CD4-positive, alpha-beta T cell (primary cell): ENCODE measurements around the gene SGSM2. TPM values are rescaled to one million over a fixed set of nuclear protein-coding genes. Genes with fewer than 3 reads are reported as not detected.

Experiments
- ATAC-seq: fragments of 200-7000 bp; cut with Tn5 transposase; one replicate; pipeline ENCODE4 v1.10.0; 2022; ENCODE audit warnings: mild to moderate bottlenecking; ENCODE audit not compliant: poor library complexity
- CTCF ChIA-PET: fragments of 350-600 bp; sonication (Branson Sonifier 250); formaldehyde crosslinking; loops from one replicate; lab custom pipeline; 2021; ENCODE audit warnings: antibody characterized with exemption, inconsistent platforms; lab: Charles Lee
- POLR2A ChIA-PET: fragments of 350-600 bp; sonication (Branson Sonifier 250); formaldehyde crosslinking; loops from one replicate; lab custom pipeline; 2021; ENCODE audit warnings: antibody characterized with exemption, inconsistent platforms; lab: Charles Lee
- DNase-seq, 14 experiments: peaks; one replicate each; pipeline ENCODE4 v3.0.0-alpha.2; 2013 to 2020; ENCODE audit warnings: mixed read lengths in 2 of 14
- H3K27ac ChIP-seq, 2 donors: one replicate each; pipeline versions ENCODE4 v1.5.1 to v1.7.0; 2013; ENCODE audit warnings: low read length in 2 of 2, low read depth in 1 of 2, mild to moderate bottlenecking in 1 of 2
- H3K27me3 ChIP-seq, 2 experiments: 1 replicate in 1 of 2; 2 replicates in 1 of 2; pipeline versions ENCODE4 v1.6.1 to v1.7.0; 2013; ENCODE audit warnings: low read length in 2 of 2, control low read depth in 1 of 2, mild to moderate bottlenecking in 1 of 2, moderate library complexity in 1 of 2; ENCODE audit not compliant: insufficient read depth in 2 of 2, control insufficient read depth in 1 of 2
- H3K36me3 ChIP-seq: one replicate; pipeline ENCODE4 v1.6.1; 2013; ENCODE audit warnings: low read length, control low read depth; ENCODE audit not compliant: insufficient read depth
- H3K4me1 ChIP-seq: one replicate; pipeline ENCODE4 v1.6.1; 2013; ENCODE audit warnings: low read length, control low read depth; ENCODE audit not compliant: insufficient read depth
- H3K4me3 ChIP-seq: one replicate; pipeline ENCODE4 v1.5.1; 2013; ENCODE audit warnings: mild to moderate bottlenecking, low read length, moderate library complexity
- H3K9me3 ChIP-seq, 2 experiments: 1 replicate in 1 of 2; 2 replicates in 1 of 2; pipeline versions ENCODE4 v1.6.1 to v1.7.0; 2013; ENCODE audit warnings: low read length in 2 of 2, mild to moderate bottlenecking in 2 of 2, control low read depth in 1 of 2, moderate library complexity in 1 of 2; ENCODE audit not compliant: control insufficient read depth in 1 of 2, insufficient read depth in 1 of 2
- H3K27ac Mint-ChIP-seq: one replicate; pipeline ENCODE4 v1.8.0; 2020; ENCODE audit warnings: mixed read lengths
- H3K27me3 Mint-ChIP-seq: one replicate; pipeline ENCODE4 v1.8.0; 2021; ENCODE audit warnings: mixed read lengths
- H3K36me3 Mint-ChIP-seq: one replicate; pipeline ENCODE4 v1.8.0; 2021; ENCODE audit warnings: low read depth, mixed read lengths
- H3K4me1 Mint-ChIP-seq: one replicate; pipeline ENCODE4 v1.8.0; 2021; ENCODE audit warnings: low read depth, mixed read lengths
- H3K4me3 Mint-ChIP-seq: one replicate; pipeline ENCODE4 v1.8.0; 2020; ENCODE audit warnings: mild to moderate bottlenecking, mixed read lengths
- H3K9me3 Mint-ChIP-seq: one replicate; pipeline ENCODE4 v1.8.0; 2020; ENCODE audit warnings: mixed read lengths
- CTCF ChIP-seq: fragments of 200-600 bp; IDR thresholded peaks from one replicate; pipeline ENCODE4 v1.8.0; 2022; ENCODE audit warnings: antibody characterized with exemption, mild to moderate bottlenecking
- intact Hi-C, 2 experiments: fragments of 100-400 bp; cut with DNase I in 1 of 2; cut with micrococcal nuclease in 1 of 2; formaldehyde crosslinking; loops; one replicate each; pipeline versions ENCODE4 v1.15.1 to v1.9.0; 2023 to 2025; cut with DNase I, micrococcal nuclease
- total RNA-seq, 174 experiments: library from RNA in 2 of 174; stranded (reverse) in 2 of 174; gene quantifications; one replicate each; pipeline ENCODE4 v1.2.3 and lab custom pipeline; 2021 to 2026

SGSM2 gene
- total RNA-seq, 2 experiments from 2014 or later, result 147 to 154 TPM

DNA sequence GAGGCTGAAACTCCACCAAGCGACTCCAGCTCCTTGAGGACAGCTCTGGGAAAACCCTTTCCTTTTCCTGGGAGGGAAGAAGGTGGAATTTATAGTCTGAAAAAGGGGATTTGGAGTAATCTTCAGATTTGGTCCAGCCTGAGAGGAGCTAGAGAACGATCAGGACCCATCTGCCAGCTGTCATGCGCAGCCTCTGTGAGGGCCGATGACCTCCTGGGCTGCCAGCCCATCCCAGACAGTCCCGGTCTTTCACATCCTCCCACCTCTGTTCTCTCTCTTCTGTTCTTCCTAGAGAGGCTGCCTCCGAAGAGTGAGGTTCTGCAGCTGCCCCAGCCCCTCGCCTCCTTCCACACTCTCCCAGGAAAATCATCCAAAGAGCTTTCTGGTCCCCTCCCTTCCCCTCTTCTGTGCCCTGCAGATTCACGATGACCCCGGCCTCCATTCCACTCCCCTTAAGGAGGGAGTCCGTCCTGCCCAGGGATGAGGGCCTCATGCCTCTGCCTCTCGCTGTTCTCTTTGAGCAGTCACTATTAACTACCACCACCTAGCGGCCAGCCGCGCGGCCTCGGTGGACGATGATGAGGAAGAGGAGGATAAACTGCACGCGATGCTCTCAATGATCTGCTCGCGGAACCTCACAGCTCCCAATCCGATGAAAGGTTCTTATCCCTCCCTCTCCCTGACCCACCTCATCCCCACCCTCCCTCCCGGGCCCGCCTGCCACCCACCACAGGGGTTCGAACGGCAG lies 29.6 kb downstream of the SGSM2 start:
- H3K27me3 Mint-ChIP-seq, result no peaks in the 10 kb centered on the region
- peaks cover 52% of the 10 kb centered on the region for H3K36me3 Mint-ChIP-seq
- DNase-seq, result no peak
- intact Hi-C loops, result no loop called here
- no peaks in the 10 kb centered on the region for H3K4me1 Mint-ChIP-seq
- TF ChIP-seq CTCF, result no peak
- Histone ChIP-seq H3K27ac (no peak overlapping the region), H3K36me3 (peaks cover 43% of the 10 kb centered on the region), H3K9me3 (no peaks in the 10 kb centered on the region), H3K4me3 (no peak overlapping the region), H3K27me3 (no peaks in the 10 kb centered on the region), H3K4me1 (no peaks in the 10 kb centered on the region)
- no peaks in the 10 kb centered on the region for H3K9me3 Mint-ChIP-seq
- ChIA-PET CTCF (interaction anchor here (1.1 kb wide), 1 partner anchor 13 kb away, joined by 3 read pairs; no protein-coding TSS in a partner anchor), POLR2A (no interaction called here)
- no peak overlapping the region for H3K4me3 Mint-ChIP-seq
- H3K27ac Mint-ChIP-seq, result no peak overlapping the region
- no peak for ATAC-seq

DNA sequence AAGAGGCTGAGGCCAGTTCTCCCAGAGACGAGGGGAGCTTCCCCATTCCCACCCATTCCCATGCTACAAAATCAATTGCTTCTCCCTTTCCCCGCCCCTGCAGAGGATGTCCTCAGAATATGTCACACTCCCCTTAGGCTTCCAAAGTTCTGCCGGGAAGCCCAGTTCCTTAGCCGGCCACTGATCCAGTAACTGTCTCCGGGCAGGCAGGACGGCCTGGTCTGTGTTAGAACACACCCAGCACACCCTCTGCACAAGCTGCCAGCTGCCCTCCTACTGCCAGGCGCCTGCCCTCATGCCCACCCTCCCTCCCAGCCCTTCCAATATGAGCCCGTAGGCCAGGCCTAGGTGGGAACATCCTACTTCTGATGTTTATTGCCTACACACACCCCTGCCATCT lies 31.1 kb downstream of the SGSM2 start:
- Mint-ChIP-seq H3K27me3 (no peaks in the 10 kb centered on the region), H3K36me3 (peaks cover 48% of the 10 kb centered on the region), H3K27ac (no peak overlapping the region)

DNA sequence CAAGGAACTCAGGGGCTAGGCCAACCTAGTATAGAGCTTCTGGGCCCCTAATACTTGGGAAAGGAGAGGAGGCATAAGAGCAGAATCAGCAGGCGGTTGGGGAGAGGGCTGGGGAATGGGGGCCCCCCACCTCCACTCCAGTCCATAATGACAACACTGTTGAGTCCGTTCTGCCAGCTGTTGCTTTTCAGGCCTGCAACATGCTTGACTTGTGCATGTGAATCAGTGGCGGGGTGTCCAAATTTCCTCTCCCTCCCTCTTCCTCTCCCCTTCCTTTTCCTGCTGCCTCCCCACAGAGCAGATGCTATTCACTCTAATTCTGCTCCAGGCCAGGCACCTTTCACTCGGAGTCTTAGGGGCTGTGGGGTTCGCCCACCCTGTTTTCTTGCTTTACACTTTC lies 31.7 kb downstream of the SGSM2 start:
- H3K9me3 Mint-ChIP-seq, result no peaks in the 10 kb centered on the region
- H3K36me3 Mint-ChIP-seq, result peaks cover 51% of the 10 kb centered on the region
- H3K4me1 Mint-ChIP-seq, result no peaks in the 10 kb centered on the region
- Histone ChIP-seq H3K36me3 (peaks cover 42% of the 10 kb centered on the region), H3K4me3 (no peak overlapping the region), H3K4me1 (no peaks in the 10 kb centered on the region), H3K9me3 (no peaks in the 10 kb centered on the region), H3K27ac (no peak overlapping the region), H3K27me3 (no peaks in the 10 kb centered on the region)
- no peak for TF ChIP-seq CTCF
- H3K27ac Mint-ChIP-seq, result no peak overlapping the region
- ATAC-seq (no peak), DNase-seq (no peak)
- no peak overlapping the region for H3K4me3 Mint-ChIP-seq
- POLR2A ChIA-PET, result no interaction called here
- CTCF ChIA-PET, result interaction anchor here (0.8 kb wide), 1 partner anchor 30 kb away, joined by 4 read pairs; no protein-coding TSS in a partner anchor
- H3K27me3 Mint-ChIP-seq, result no peaks in the 10 kb centered on the region
- intact Hi-C loops, result no loop called here

More for the DNA sequence above, 31.1 kb downstream of the SGSM2 start:
- Mint-ChIP-seq H3K4me3 (no peak overlapping the region), H3K9me3 (no peaks in the 10 kb centered on the region), H3K4me1 (no peaks in the 10 kb centered on the region)
- Histone ChIP-seq H3K36me3 (peaks cover 43% of the 10 kb centered on the region), H3K9me3 (no peaks in the 10 kb centered on the region), H3K4me1 (no peaks in the 10 kb centered on the region), H3K27ac (no peak overlapping the region), H3K4me3 (no peak overlapping the region), H3K27me3 (no peaks in the 10 kb centered on the region)
- DNase-seq (no peak), ATAC-seq (no peak)
- ChIA-PET POLR2A (no interaction called here), CTCF (interaction anchor here (1.1 kb wide), 1 partner anchor 15 kb away, joined by 3 read pairs; no protein-coding TSS in a partner anchor)
- intact Hi-C loops, result no loop called here
- TF ChIP-seq CTCF, result no peak
